DMS153 (cell line): ENCODE measurements around the gene GSE1.

ENCODE experiments used
- DNase-seq: peaks from one replicate; lab custom pipeline; 2025; lab: John Stamatoyannopoulos, UW

Gene GSE1

DNA sequence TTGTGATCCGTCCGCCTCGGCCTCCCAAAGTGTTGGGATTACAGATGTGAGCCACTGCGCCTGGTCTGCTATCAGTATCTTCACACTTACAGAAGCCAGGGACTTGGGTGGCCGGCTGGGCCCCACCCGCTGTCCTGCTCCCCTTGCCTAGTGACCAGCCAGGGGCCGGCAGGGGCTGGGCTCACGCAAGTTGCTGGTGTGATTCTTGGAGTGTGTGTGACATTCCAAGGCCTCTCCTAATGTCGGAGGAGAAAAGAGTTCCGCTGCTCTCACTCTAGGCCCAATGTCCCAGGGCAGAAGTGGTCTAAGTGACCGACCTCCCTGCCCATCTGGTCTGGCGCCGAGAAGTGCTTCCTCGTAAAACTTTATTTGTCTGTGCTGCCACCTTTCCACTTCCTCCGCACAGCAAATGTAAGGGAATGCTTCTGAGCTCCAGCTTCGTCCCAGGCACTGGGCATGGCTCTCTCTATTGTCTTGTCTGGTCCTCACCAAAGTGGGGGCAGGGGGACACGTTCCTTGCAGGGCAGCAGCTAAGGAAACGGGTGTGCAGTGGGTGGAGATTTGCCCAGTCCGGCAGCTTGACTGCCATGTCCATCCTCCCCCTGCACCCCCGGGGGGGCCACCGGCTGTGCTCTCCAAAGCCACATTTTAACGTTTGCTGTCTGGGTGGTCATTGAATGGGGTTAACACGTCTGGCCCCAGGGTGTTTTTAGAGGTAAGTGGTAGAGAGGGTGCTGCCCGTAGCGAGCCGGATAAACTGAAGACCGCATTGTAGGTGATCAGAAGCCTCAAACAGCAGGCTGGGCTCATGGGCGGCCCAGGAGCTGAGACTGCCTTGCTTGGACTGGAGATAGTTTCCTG is 7.8 kb upstream of the GSE1 start:
- DNase-seq: no peak

DNA sequence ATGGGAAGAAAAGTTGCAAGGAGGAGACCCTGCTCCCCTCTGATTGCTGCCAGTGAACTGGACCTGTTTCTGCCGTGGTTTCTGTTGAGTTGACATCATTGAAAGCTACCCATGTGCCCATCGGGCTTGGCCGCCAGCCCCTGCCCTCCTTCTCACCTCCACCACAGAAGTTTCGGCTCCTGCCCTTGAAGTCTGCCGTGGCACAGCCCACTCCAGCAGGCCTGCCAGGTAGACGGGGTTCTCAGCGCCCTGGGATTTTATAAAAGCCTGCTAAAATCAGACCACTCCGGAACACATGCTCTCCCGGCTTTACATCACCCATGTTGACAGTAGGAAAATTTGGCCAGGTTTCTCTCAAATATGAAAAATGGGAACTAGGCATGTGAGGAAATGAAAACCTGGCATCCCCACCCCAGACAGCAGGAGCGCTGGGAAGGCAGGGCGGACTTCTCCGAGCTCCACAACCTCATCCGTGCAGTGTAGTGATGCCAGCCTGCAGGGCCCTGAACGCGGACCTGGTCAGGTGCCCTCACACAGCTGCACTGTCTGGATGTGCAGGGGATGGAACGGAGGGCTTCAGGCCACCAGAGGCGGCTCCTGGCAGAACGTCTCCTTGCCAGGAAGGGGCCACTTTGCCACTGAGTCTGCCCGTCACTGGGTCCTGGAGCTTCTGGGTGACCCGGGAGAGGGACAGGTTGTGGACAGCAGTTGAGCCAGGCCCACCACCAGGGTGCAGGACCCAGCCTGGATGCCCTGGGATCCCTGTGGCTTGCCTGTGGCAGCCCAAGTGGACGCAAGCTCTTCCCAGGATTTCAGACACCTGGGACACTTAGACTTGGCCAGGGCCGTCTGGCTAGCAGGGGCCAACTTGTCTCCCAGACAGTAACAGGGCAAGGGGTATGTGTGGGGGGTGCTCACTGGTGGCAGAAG is 6.9 kb upstream of the GSE1 start:
- no peak for DNase-seq

DNA sequence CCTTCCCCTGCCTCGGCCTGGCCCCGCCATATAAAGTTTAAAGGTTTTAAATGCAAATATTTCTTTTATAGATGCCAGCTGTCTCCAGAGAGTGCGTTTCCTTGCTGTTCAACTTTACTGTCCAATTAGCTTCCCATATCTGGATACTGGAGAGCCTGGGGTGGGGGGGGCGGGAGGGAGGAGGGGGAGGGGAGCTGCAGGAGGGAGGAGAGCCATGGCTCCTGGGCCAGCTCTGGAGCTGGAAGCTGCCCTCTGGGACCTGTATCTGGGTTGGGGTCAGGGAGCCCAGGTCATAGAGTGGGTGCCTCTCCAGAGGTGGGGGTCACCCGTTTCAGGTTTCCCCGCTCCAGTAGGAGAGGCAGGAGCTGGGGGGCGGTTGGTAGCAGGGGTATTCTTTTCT is 6.2 kb upstream of the GSE1 start:
- DNase-seq: no peak

DNA sequence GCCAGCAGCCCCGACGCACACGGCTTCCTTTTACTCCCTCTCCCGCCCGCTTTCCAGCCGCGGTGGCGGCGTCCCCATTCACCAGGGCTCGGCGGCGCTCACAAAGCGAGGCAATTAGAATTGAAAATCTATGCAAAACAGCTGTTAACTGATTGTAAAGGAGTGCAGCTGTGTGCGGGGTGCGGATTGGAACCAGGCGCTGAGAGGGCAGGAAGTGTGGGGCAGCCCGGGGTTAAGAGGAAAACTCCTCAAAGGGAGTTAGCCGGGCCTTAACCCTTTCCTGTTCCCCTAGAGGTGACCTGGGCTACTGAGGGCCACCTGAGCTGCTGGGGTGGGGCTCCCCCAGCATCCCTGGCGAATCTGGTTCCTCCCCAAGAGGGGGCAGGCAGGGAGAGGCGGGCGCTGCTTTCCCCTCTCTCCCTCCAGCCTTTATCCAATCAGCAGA is 5.8 kb upstream of the GSE1 start:
- peak; percentile 31 for DNase-seq

DNA sequence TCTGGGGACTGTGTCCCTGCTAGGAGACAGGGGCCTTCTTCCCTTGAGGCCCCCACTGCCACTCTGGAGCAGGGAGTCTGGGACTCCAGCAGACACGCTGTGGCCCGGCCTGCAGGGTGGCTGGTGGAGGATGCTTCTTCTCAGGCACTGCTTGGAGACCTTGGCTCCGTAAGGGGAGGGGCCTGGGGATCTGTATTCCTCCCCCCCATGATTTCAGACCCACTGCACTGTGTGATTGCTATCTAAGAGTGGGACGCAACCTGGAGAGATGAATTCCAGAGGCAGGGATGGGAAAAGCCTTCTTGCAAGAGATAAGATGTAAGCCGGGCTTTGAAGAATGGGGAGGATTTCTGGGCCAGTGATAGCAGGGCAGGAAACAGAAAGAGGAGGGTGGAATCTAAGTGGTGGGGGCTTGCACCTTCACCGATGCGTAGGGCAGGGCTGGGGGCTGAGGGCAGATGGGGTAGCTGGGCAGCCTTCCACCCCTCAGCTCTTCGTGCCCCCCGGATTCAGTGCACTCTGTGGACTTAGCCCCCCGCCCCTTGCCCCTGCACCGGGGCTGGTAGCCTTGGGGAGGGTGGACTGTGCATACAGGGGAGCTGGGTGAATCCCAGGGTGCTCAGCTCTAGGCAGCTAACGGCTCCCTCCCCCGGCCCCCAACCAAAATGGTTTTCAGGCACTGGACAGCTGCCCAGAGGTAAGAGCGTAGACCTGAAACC is 5.2 kb upstream of the GSE1 start:
- no peak for DNase-seq

DNA sequence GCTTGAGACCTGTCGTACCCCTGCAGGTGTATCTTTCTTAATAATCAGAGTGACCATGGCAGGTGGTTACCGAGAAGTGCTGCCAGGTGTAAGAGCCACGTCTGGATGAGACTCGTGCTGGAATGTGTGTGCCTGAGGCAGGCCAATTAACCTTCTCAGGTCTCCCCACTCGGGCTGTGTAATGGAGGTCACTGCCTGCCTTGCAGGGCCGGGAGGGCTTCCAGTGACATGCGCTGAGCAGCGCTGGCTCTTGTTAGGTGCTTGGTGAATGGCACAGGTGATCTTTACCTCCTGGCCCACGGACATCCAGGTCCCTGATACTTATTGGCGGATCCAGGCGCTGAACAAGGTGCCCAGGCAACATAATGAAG is 4.6 kb upstream of the GSE1 start:
- DNase-seq: peak; percentile 34

DNA sequence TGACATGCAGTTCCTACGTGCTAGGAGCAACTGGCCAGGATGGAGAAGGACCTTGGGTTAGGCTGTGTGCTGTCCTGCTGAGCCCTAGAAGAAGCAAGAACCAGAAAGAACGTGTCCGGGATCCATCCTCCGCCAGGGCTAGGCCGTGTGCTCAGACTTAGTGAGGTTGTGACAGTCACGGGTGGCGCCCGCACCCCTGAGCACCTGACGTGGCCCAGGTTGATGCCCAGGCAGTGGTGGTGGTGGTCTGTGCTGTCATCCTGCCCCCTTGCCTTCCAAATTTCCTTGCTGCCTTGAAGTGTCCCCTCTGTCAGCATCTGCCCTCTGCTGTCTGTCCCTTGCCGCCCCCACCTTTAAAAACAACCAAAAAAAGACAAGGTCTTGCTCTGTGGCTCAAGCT is 4.2 kb upstream of the GSE1 start:
- DNase-seq: no peak

DNA sequence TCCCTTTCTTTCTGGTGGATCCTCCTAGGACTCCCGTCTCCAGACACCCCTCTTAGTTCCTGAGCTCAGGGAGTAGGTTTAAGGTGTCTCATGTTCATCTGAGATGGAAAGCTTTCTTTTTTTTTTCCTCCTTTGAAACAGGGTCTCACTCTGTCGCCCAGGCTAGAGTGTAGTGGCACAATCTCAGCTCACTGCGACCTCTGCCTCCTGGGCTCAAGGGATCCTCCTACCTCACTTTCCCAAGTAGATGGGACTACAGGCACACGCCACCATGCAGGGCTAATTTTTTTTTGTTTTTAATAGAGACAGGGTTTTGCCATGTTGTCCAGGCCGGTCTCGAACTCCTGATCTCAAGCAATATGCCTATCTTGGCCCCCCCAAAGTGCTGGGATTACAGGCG is 3.6 kb upstream of the GSE1 start:
- DNase-seq: no peak

DNA sequence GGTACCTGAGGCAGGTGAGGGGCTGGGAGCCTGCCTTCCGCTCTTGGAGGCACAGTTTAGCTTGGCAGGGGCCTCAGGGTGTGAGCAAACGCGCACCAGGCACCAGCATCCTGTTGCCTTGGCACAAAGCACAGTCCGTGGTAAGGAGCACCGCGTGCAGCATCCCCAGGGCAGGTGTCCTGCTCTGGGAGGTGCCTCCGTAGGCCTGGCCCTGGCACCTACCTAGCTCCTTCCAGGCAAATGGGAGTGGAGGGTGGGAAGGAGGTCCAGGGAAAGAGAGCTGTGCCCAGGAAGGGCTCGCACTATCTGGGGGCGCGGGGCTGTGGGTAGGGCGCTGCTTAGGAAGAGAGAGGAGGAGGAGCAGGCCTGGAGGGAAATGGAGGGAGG is 3.1 kb upstream of the GSE1 start:
- DNase-seq: peak; percentile 56

DNA sequence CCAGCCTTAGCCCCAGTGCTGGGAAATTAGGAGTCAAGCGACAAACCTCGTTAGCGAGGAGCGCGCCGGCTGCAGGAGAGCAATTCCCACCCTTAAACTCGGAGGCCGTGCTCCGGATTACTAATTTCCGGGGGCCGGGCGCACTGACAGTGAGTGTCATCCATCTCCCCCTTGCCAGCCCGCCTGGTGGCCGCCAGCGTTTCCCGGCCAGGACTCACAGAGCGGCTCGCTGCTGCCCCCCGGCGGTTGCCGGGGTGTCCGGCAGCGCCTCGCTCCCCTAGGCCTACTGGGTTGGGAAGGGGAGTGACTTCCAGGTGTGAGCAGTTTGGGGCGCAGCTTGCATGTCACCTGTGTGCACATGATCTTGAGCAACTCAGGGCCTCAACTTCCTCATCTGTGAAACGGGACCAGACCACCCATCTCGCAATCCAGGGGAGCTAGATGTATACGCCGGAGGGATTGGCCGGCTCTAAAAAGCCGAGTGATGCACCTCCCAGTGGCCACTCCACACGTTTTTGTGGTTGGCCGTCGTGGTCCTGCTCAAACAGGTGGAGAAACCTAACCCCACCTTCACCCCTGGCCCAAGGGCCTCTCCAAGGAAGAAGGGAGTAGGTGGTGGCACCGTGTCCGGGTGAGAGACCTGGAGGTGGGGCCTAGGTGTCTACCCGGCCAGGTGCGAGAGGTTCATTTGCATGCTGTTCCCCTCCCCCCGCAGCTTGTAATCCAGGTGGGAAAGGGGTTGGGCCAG is 2.5 kb upstream of the GSE1 start:
- peak; percentile 86 for DNase-seq

DNA sequence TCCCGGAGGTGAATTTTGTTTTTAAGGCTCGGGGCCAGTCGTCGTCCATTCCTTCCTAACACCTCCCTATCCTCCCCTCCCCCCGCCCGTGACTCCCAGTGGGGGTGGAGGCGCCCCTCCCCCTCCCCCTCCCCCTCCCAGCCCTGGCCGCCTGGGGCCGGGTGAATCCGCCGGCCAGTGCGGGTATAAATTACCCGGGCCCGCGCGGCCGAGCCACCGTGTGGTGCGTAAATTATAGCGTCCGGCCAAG is 2.0 kb upstream of the GSE1 start:
- DNase-seq: no peak

DNA sequence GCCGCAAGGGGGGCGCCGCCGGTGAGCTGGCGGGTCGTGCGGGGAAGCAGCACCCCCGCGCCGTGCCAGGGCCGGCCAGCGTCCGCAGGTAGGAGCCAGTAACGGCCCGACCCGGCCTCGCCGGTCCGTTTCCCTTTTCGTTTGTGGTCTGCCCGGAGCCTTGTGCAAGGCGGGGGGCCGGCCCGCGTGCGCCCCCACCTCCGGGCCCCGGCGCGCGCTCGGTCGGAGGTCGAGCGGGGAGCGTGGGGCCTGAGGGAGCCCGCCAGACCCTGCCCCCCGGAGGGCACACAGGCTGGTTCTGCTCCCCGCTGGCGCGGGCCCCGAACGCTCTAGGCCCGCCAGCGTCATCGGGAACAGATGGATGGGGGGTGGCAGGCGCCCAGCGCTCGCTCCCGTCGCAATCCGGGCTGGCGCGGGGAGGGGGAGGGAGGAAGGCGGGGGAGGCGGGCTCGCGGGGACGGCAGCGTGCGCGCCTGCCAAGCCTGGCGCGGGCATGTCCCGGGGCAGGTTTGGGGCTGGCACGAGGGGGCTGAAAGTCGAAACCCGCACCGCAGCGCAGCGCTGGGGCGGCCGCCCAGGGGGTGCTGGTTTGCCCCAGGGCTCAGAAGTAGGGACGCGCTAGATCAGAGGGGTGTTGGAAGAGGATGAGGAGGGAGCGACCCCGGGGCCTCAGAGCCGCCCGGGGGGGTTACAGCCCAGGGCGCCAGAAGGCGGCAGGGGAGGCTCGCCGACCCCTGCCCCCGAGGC is 1.5 kb upstream of the GSE1 start:
- DNase-seq: peak; percentile 55

DNA sequence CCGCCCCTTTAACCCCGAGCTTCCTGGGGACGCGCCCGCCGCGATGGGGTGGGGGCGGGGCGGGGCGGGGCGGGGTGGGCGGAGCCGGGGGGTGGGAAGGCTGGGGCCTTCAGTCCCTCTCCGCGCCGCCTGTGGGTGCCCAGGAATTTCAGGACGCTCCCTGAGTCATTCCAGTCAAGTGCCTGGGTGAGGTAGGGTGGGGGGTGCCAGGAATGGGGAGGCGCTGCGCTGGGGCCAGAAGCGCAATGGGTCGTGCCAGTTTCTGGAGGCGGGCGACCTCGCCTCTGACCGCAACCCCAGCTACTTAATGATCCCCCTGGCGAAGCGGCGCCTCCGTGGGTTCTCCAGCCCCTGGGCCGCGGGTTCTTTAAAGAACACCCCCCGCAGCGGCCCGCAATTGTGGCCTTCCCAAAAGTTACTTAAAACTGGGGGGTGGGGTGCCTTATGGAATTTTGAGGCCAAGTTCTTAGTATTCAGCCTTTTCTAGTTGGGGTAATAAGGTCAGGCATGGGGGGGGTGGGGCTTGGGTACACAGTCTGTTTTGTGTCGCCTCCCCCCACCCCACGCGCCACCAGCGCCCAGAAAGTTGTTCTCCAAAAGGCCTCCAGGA is 826 bp upstream of the GSE1 start:
- DNase-seq: peak; percentile 34

DNA sequence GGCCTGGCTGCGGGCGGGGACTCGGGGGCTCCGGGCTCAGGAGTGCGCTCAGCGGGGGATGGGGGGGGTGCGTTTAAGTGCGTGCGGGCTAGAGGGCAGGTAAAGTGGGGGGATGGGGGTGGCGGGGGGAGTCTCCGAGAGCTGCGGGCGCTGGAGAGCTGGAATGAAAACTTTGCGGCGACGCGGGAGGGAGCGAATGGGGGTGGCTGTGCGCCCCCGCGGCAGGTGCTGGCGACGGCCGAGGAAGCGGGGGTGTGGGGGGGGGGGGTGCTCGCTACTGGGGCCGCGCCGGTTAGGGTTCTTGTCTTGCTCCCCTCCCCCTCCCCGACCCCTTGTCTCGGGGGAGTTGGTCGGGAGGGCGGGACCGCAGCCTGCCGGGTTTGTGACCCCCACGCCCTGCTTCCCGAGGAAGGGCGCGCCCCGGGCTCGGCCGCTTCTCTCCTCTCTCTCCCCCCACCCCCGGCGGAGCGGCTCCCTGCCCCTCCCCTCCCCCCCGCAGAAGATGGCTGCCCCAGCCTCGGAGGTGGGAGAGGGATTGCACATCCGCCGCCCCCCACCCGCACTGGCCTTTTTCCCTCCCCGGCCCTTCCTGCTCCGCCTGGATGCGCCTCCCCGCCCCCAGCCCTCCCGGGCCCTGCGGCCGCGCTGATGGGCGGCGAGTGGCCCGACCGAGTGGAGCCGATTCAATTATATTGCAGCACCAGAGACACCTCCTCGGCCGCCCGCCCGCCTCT is 649 bp downstream of the GSE1 start:
- DNase-seq: peak; percentile 38

DNA sequence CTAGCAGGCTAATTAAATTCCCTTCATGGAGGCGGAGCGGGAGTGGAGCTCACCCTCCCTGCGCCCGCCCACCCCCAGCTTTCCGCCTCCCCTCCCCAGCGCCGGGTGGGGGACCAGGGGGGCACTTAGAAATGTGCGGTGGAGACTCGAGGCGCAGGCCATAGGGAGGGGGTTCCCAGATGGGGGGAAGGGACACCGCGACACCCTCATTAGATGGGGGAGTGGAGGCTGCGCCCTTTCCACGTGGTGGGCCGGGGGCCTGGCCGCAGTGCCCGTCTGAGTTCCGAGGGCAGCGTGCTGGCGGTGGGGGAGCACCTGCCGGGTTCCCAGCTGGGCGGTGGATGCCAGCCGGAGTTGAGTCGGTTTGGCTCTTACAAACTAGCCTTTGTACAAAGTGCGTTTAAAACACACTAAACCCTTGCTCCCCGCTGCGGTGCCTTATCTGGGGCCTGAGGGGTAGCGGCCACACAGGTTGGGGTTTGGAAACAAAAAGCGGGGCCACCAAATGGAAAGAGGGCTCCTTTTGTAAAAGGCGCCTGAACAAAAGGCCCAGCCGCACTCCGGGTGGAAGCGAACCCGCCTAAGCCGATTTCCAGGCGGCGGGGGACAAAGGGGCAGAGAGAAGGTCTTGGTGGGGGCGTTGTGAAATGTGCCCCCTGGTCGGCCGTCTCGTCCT is 1.4 kb downstream of the GSE1 start:
- DNase-seq: no peak

DNA sequence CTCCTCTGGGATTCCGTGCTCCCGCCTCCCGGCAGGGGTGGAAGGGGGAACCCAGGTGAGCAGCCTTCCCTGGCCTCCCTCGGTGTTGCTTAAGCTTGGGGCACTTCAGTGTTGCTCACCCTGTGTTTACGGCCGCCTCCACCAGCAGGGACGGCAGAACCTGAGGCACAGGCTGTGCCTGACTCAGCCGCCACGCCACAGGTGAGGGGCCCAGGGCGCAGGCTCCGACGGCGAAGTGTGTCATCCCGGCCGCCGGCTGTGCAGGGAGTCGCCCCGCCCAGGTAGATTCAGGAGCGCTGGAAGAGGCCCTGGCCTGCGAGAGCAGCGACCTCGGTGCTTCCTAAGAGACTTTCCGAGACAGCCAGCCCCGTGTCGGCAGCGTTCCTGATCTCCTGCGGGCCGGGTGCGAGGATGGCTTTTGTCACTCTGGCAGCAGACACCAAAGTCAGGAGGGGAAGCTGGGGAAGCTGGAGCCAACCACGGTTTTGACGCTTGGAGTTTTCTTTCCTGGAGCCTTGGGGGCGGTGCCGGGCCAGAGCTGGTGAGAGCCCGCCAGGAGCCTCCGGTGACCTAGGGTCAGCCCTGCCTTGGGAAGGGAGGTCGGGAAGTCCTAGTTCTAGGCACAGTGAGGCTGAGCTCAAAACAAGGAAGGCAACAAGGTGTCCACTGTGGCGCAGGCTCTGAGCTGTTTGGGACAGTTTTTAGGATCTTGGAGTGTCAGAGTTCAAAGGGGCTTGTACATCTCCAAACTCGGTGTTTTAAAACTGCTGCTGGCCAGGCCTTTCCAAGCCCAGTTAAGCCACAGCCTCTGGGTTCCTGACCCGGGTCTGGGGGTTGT is 2.1 kb downstream of the GSE1 start:
- DNase-seq: peak; percentile 24

DNA sequence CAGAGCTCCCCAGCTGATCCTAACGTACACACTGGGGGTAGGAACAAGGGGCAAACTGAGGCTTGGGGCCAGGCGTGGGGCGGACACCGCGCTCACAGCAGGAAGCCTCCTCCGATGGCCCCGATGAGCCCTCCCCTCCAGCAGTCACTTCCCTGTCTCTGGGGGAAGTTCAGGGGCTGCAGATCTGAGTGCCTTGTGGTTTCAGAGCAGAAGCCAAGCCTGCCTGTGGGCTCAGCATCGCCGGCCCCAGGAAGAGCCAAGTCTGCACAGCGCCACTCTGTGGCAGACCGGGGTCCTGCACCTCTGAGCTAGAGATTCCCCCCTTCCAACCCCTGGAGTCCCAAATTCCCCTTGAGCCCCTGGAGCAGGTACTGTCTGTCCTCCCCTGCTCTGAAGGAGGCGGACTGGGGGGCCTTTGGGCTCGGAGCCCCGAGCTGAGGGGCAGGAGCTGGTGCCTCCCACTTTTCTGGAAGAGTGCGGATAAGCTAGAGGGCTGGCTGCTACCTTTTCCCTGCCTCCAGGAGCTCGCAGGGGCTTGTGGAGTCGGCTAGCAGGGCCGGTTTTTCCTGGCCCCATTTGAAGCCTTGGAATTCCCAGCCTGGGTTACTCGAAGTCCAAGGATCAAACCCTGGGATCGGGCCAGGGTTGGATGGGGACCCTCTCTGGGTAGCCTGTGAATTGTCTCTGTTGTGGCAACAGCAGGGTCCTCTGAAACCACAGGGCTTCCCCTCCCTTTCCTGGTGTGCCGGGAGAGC is 2.9 kb downstream of the GSE1 start:
- peak; percentile 28 for DNase-seq
